GM18873 (cell line): ENCODE data around the gene GOLGB1.
"Not testable (repeated sequence)": the region's sequence is repeated elsewhere in the genome, so short reads cannot be mapped to it uniquely, and the experiment has no call there.

Source experiments
- ATAC-seq: cut with Tn5 transposase; IDR thresholded peaks from one replicate; pipeline ENCODE4 v1.9.1; 2021; ENCODE audit warnings: mild to moderate bottlenecking, moderate library complexity, moderate number of reproducible peaks; ENCODE audit not compliant: unreplicated experiment, low FRiP score

GOLGB1 gene

GRCh38 chr3:121748680-121749275, 763 bp downstream of the GOLGB1 start:
- ATAC-seq: peak; percentile 14

- ATAC-seq: no peak
These were observed 1.6 kb downstream of the GOLGB1 start for GRCh38 chr3:121747976-121748375.

DNA sequence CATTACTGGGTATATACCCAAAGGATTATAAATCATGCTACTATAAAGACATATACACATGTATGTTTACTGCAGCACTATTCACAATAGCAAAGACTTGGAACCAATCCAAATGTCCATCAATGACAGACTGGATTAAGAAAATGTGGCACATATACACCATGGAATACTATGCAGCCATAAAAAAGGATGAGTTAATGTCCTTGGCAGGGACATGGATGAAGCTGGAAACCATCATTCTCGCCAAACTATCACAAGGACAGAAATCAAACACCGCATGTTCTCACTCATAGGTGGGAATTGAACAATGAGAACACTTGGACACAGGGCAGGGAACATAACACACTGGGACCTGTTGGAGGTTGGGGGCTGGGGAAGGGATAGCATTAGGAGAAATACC, 6.4 kb downstream of the GOLGB1 start:
- ATAC-seq: not testable (repeated sequence)

DNA sequence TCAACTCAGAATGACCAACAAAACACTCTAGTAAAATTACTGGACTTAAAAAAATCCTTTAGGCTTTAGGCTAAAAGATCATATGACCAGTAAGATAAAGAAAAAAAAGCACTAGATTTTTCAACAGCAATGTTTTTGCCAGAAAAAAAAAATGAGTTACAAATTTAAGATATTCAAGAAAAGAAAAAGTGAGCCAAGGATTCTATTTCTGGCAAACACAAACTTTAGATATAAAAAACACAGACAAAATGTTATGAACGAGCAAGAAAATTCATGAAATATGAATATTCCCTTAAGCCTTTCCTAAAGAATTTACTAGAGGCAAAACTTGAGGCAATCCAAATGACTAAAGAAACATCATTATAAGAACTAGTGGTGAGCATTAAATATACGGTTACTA, 8.6 kb downstream of the GOLGB1 start:
- no peak for ATAC-seq

GRCh38 chr3:121739902-121740301, 9.6 kb downstream of the GOLGB1 start:
- no peak for ATAC-seq

DNA sequence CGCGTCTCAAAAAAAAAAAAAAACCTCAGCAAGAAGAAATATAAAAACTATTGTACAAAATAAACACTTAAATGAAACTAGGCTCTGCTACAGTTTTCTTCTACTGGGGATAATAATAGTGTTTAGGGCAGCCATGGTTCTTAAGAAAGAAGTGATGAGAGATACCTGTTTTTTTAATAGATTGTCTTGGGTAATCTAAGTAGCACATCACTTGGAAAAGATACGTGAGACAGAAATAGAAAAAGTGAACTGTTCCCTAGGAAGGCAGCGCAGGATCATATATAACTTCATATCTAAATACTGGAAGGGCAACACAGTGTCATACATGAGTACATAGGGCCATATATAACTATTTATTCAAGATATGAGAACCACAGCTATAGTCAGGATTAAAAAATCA, 11.9 kb downstream of the GOLGB1 start:
- ATAC-seq: no peak

DNA sequence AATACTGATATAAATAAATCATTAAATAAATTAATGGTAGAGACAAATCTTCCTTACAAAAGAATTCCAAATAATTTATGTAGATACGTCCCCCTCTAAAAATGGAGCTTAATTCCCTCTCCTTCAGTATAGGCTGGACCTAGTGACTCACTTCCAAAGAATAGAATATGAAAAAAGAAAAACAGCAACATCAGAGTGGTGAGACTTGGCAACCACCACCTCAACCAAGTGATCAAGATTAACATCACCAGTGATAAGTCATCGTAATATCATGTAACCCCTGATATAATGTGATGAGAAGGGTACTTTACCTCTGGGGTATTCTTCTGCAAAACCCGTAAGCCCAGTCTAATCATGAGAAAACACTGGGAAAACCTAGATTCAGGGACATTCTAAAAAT, 13.4 kb downstream of the GOLGB1 start:
- ATAC-seq: no peak

DNA sequence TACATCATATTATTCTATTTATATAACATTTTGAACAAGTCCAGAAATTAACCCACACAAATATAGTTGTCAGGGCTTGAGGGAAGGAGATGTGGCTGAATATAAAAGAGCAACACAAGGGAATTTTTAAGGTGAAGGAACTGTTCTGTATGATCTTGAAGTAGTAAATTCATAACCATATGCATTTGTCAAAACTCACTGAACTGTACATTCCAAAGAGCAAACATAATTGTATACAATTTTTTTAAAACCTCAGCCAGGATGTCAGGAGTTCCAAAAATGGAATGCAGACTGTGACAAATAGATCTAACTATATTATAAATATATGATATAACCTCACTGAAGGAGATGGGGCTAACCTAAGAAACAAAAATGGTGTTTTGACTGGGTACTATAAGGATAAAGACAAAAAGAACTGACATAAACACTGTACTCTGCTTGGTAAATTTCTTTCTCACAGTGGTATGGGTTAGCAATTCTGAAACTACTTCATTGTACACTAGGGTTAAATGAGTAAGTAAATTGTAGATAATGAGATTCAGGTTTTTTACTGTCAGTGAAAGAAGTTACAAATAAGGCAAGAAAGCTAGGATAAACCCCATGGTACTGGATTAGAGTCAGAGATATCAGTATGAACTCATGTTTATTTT, 14.4 kb downstream of the GOLGB1 start:
- peak; percentile 93 for ATAC-seq

DNA sequence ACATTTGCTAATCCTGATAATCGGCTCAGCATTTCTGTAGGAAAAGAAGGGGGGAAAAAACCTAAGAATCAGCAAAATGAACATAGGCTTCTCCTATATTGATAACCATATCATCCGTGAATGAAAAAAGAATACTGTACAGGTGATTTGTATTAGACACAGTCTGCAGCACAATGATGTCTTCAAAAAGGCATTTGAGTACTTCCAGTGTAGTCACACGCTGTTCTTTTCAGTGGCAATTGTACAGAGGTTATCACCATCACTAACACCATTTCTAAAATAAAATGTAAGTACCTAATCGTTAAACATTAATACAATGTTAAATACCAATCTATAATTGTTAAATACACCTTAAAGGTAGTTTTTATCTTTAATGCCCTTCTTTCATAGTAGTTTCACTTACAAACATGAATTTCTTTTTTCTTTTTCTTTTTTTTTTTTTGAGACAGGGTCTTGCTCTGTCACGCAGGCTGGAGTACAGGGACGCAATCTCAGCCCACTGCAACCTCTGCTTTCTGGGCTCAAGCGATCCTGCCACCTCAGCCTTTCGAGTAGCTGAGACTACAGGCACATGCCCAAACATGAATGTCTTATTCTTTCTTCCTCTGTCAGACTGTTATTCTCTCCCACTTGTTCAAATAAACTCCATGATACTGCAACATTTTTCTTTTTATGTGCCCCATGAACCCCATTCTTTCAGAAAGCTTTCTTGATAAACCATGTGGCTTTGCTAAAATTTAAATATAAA, 18.4 kb downstream of the GOLGB1 start:
- no peak for ATAC-seq

- ATAC-seq: no peak
These were observed 25.4 kb downstream of the GOLGB1 start for GRCh38 chr3:121724130-121724529.

- ATAC-seq: no peak
These were observed 26.1 kb downstream of the GOLGB1 start for GRCh38 chr3:121723485-121723884.

GRCh38 chr3:121722411-121722810, 27.1 kb downstream of the GOLGB1 start:
- no peak for ATAC-seq

DNA sequence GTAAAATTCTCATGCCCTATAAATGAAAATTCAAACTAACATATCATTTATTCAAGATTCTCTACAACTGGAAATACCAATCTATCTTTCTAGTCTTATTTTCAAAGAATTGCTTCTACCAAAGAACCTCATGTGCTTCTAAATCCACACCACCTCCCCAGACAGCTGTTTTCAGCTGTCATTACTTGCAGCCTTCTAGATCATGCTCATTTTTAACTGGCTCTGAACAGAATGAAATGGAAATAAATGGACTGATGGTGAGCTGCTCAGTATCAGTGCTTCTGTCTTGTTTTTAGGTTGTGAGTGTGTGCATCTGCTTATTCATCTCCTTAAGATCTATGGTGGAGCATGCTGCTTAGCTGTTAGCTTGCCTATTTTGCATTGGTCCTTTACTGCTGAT, 29.4 kb downstream of the GOLGB1 start:
- ATAC-seq: no peak

GRCh38 chr3:121719423-121719822, 30.1 kb downstream of the GOLGB1 start:
- no peak for ATAC-seq

DNA sequence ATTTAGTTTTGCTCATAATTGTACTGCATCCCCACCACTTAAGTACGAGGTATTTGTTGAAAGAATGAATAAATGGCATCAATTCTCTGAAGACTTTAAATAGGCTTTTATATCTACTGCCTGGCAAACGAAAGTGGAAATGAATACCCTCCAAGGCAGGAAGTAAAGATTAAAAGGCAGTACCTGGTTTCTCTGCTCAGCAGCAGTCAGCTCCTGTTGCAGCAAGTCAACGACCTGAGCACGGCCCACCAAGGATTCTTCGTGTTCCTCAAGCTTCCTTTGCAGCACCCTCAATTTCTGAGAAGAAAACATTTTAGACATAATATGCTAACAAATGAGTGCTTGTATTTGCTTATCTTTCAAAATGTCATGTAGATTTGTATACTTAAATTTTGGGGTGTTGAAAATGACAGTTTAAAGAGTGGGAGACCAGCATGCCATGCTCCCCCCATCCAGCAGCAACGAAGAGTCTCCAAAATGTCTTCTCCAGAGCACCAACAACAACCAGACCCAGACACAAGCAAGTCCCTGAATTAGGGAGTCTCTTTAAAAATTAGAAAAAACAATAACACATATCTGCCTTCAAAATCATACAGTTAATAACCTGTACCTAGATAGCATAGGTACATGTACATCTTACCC, 31.2 kb downstream of the GOLGB1 start:
- ATAC-seq: no peak

GRCh38 chr3:121710347-121710746, 39.2 kb downstream of the GOLGB1 start:
- ATAC-seq: no peak

- no peak for ATAC-seq
These were observed 41.8 kb downstream of the GOLGB1 start for GRCh38 chr3:121707531-121708273.

GRCh38 chr3:121705541-121705940, 44.0 kb downstream of the GOLGB1 start:
- no peak for ATAC-seq

GRCh38 chr3:121703973-121704372, 45.6 kb downstream of the GOLGB1 start:
- no peak for ATAC-seq

DNA sequence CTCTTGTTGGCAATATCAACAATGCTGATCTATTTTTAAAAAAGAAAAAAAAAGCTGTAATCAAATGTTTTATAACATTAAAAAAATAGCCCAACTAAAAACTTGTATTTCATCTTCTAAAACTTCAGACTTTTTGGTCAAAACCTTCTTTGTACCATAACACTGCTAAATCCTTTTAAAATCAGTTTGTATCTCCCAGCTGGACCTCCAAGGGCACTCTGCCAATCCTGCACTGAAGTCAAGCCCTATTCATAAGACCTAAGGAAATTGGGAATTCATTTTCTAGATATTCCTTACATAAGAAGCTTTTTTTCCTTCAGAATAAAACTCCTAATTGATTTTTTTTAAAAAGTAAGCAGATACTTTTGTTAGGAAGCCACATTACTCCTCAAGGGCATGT, 50.6 kb downstream of the GOLGB1 start:
- ATAC-seq: no peak

DNA sequence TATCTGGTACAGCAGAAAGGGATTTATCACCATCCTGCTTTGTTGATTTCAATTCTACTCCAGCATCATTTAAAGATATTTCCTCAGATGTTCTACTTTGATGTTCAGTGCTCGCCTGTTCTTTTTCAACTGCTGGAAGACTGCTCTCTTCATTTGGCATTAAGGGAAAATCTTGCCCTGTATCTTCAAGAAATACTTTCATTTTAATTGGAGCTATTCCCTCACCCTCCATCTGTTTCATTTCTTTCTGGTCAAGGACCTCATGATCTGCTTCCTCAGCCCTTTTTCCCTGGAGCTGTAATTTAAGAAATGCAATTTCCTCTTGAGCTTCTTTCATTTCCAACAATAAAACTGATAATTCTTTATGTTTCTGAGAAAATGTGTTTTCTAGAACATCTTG, 51.1 kb downstream of the GOLGB1 start:
- ATAC-seq: no peak
